ENCODE data around the gene SYCP2. TPM values are rescaled to one million over a fixed set of nuclear protein-coding genes. Genes with fewer than 3 reads are reported as not detected.
"Not testable (repeated sequence)": the region's sequence is repeated elsewhere in the genome, so short reads cannot be mapped to it uniquely, and the experiment has no call there.

The SYCP2 gene
- total and polyA plus RNA-seq, 2 donors (not counting 1 experiment from before 2014, with no cell fraction given): 0.77 to 1.2 TPM

- Histone ChIP-seq H3K27me3 (ENCODE audit: control insufficient read depth, insufficient read depth, low read length) (no peaks in the 10 kb centered on the region), H2AFZ (ENCODE audit: low read length) (no peak overlapping the region), H3K9ac (ENCODE audit: insufficient read depth, low read length) (no peak overlapping the region), H3K9me3 (ENCODE audit: control insufficient read depth, insufficient read depth, low read depth, low read length) (no peaks in the 10 kb centered on the region), H3K79me2 (ENCODE audit: control insufficient read depth, insufficient read depth, low read length) (no peaks in the 10 kb centered on the region), H3K27ac (ENCODE audit: insufficient read depth, low read length) (no peak overlapping the region), H3K4me2 (ENCODE audit: extremely low read depth, insufficient read depth, low read length) (no peak overlapping the region), H4K20me1 (ENCODE audit: control insufficient read depth, extremely low read depth, insufficient read depth, low read length) (no peaks in the 10 kb centered on the region), H3K36me3 (ENCODE audit: control insufficient read depth, insufficient read depth, low read length) (no peaks in the 10 kb centered on the region), H3K4me3 (replicated peaks in 1 of 4; ENCODE audit: control extremely low read depth in 1 of 4, insufficient read depth in 1 of 4, low read depth in 3 of 4, low read length in 4 of 4) (no peak overlapping the region), H3K4me1 (ENCODE audit: control insufficient read depth, extremely low read depth, insufficient read depth, low read length) (no peaks in the 10 kb centered on the region)
- no peak for TF ChIP-seq CTCF (conservative IDR thresholded peaks at IDR 0.05 in 1 of 2, IDR thresholded peaks at IDR 0.05 in 1 of 2; ENCODE audit: low read depth in 1 of 2, low read length in 2 of 2)
- TF ChIP-seq EZH2 (IDR thresholded peaks at IDR 0.05; ENCODE audit: low read length, missing control alignments): no peak
- no peak for DNase-seq (ENCODE audit: low read depth in 2 of 2)
Observed at GRCh38 chr20:59895908-59896307, 37.5 kb downstream of the SYCP2 start.

DNA sequence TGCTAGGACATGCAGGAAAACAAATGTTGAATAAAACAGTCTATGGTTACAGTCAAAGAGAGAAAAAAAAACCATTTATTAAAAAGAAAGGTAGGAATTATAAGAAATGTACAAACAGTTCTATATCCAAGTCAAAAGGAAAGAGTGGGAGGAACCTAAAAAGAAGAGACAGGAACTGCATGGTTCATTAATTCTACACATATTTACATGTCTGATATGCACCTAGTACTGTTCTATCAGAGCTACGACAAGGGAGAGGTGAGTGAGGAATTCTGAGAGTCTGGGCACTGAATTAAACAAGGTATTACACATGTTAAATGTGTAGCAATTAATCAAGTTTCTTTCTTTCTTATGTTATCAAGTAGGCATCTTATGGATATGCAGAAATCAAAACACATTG, 41.9 kb downstream of the SYCP2 start:
- no peak overlapping the region for H3K27ac ChIP-seq (ENCODE audit: insufficient read depth, low read length)
- H3K4me2 ChIP-seq (ENCODE audit: extremely low read depth, insufficient read depth, low read length): no peak overlapping the region
- H4K20me1 ChIP-seq (ENCODE audit: control insufficient read depth, extremely low read depth, insufficient read depth, low read length): no peaks in the 10 kb centered on the region
- no peaks in the 10 kb centered on the region for H3K36me3 ChIP-seq (ENCODE audit: control insufficient read depth, insufficient read depth, low read length)
- no peaks in the 10 kb centered on the region for H3K9me3 ChIP-seq (ENCODE audit: control insufficient read depth, insufficient read depth, low read depth, low read length)
- no peaks in the 10 kb centered on the region for H3K79me2 ChIP-seq (ENCODE audit: control insufficient read depth, insufficient read depth, low read length)
- H3K4me3 ChIP-seq (replicated peaks in 1 of 4; ENCODE audit: control extremely low read depth in 1 of 4, insufficient read depth in 1 of 4, low read depth in 3 of 4, low read length in 4 of 4): no peak overlapping the region
- H2AFZ ChIP-seq (ENCODE audit: low read length): no peak overlapping the region
- TF ChIP-seq EZH2 (IDR thresholded peaks at IDR 0.05; ENCODE audit: low read length, missing control alignments): no peak
- TF ChIP-seq CTCF (conservative IDR thresholded peaks at IDR 0.05 in 1 of 2, IDR thresholded peaks at IDR 0.05 in 1 of 2; ENCODE audit: low read depth in 1 of 2, low read length in 2 of 2): no peak
- no peaks in the 10 kb centered on the region for H3K4me1 ChIP-seq (ENCODE audit: control insufficient read depth, extremely low read depth, insufficient read depth, low read length)
- no peak for DNase-seq (ENCODE audit: low read depth in 2 of 2)
- H3K9ac ChIP-seq (ENCODE audit: insufficient read depth, low read length): no peak overlapping the region
- H3K27me3 ChIP-seq (ENCODE audit: control insufficient read depth, insufficient read depth, low read length): no peaks in the 10 kb centered on the region

DNA sequence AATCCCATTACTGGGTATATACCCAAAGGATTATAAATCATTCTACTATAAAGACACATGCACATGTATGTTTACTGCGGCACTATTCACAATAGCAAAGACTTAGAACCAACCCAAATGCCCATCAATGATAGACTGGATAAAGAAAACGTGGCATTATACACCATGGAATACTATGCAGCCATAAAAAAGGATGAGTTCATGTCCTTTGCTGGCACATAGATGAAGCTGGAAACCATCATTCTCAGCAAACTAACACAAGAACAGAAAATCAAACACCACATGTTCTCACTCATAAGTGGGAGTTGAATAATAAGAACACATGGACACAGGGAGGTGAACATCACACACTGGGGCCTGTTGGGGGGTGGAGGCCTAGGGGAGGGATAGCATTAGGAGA, 43.4 kb downstream of the SYCP2 start:
- not testable (repeated sequence) for H3K4me1 ChIP-seq (ENCODE audit: control insufficient read depth, extremely low read depth, insufficient read depth, low read length); H3K4me3 ChIP-seq (replicated peaks in 1 of 4; ENCODE audit: control extremely low read depth in 1 of 4, insufficient read depth in 1 of 4, low read depth in 3 of 4, low read length in 4 of 4); H3K9me3 ChIP-seq (ENCODE audit: control insufficient read depth, insufficient read depth, low read depth, low read length); H3K9ac ChIP-seq (ENCODE audit: insufficient read depth, low read length); H3K4me2 ChIP-seq (ENCODE audit: extremely low read depth, insufficient read depth, low read length); DNase-seq (ENCODE audit: low read depth in 2 of 2); H3K36me3 ChIP-seq (ENCODE audit: control insufficient read depth, insufficient read depth, low read length); H4K20me1 ChIP-seq (ENCODE audit: control insufficient read depth, extremely low read depth, insufficient read depth, low read length); H3K27me3 ChIP-seq (ENCODE audit: control insufficient read depth, insufficient read depth, low read length); H2AFZ ChIP-seq (ENCODE audit: low read length); H3K27ac ChIP-seq (ENCODE audit: insufficient read depth, low read length); H3K79me2 ChIP-seq (ENCODE audit: control insufficient read depth, insufficient read depth, low read length)

Measured in fibroblast of lung (primary cell).